ENCODE results near the gene UGT1A9.

UGT1A9 gene

DNA sequence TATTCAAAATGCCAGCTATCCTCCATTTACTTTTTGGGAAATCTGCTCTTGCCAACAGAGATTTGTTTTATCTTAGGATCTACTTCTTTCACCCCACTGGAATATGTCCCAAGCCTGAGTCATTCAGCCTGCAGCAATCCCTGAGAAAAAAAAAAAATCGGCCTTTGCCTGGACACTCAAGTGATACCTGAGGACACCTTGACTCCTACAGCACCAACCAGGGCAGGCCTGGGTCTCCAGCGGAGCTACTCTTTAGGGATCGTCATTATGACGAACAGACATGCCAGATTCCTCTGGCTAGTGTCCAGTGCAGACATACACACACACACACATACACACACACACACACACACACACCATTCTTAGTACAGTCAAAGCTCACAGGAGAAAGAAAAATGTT lies 18.7 kb downstream of the UGT1A9 start:
- H3K9ac ChIP-seq (ENCODE audit: low read length) = no peak overlapping the region
- TF ChIP-seq, protein P1, sequence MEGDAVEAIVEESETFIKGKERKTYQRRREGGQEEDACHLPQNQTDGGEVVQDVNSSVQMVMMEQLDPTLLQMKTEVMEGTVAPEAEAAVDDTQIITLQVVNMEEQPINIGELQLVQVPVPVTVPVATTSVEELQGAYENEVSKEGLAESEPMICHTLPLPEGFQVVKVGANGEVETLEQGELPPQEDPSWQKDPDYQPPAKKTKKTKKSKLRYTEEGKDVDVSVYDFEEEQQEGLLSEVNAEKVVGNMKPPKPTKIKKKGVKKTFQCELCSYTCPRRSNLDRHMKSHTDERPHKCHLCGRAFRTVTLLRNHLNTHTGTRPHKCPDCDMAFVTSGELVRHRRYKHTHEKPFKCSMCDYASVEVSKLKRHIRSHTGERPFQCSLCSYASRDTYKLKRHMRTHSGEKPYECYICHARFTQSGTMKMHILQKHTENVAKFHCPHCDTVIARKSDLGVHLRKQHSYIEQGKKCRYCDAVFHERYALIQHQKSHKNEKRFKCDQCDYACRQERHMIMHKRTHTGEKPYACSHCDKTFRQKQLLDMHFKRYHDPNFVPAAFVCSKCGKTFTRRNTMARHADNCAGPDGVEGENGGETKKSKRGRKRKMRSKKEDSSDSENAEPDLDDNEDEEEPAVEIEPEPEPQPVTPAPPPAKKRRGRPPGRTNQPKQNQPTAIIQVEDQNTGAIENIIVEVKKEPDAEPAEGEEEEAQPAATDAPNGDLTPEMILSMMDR (IDR thresholded peaks at IDR 0.05; ENCODE audit: low read length) = no peak
- TF ChIP-seq EZH2 (optimal IDR thresholded peaks at IDR 0.05; ENCODE audit: low read depth, low read length) = no peak
- no peak for TF ChIP-seq EZH2phosphoT487 (IDR thresholded peaks at IDR 0.05; ENCODE audit: low read length)
- H3K4me1 ChIP-seq (ENCODE audit: low read length) = no peaks in the 10 kb centered on the region
- H3K27me3 ChIP-seq (replicated peaks; ENCODE audit: insufficient read depth, low read length) = no peaks in the 10 kb centered on the region
- no peaks in the 10 kb centered on the region for H4K20me1 ChIP-seq (ENCODE audit: insufficient read depth, low read length)
- no peak overlapping the region for H3K4me2 ChIP-seq (ENCODE audit: low read depth, low read length)
- no peaks in the 10 kb centered on the region for H3K36me3 ChIP-seq (replicated peaks; ENCODE audit: insufficient read depth, low read length)
- no peaks in the 10 kb centered on the region for H3K9me2 ChIP-seq (replicated peaks; ENCODE audit: insufficient read depth, low read length)
- H3K4me3 ChIP-seq (ENCODE audit: low read length) = no peak overlapping the region
- no peaks in the 10 kb centered on the region for H3F3A ChIP-seq (ENCODE audit: insufficient read depth, low read length)
- no peak for DNase-seq
- H3K9me3 ChIP-seq (replicated peaks; ENCODE audit: insufficient read depth, low read length) = no peaks in the 10 kb centered on the region
- no peaks in the 10 kb centered on the region for H3K79me2 ChIP-seq (ENCODE audit: low read length)
- no peak overlapping the region for H2AFZ ChIP-seq (ENCODE audit: low read length)
- no peak overlapping the region for H3K27ac ChIP-seq (ENCODE audit: low read length)

DNA sequence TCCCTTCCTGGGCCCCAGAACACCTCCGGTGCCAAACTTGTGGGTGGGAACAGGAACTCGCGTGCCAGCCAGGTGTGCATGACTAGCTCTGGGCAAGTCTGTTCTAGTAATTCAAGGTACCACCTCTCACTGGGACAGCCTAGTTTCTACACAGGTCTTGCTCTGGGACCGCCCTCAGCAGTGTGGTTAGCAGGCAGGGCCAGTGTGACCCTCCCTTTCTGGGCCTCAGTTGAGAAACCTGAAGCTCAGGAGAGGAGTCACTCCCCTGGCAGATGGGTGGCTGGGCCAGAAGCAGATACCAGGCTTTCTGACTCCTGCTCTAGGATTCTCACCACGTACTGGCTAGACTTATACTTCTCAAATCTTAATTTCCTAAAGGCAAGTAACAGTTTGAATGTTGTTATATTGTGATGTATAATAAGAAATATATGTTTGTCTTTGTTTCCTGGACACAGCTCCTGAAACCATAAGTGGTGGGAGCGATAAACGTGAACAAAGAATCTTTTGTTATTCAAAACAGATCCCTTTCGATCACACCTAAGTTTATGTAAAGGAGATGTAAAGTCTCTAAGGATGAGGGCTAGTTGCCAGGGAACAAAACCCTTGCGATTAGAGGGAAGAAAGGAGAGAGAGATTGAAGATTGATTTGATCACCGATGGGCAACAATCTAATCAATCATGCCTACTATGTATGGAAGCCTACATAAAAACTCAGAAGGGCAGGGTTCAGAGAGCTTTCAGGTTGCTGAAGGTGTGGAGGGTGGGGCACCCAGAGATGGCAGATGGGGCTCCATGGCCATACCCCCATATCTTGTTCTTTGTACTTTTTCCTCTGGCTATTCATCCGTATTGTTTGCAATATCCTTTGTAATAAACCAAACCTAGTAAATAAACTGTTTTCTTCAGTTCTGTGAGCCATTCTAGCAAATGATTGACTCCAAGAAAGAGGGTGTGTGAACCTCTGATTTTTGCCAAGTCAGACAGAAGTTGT lies 20.0 kb downstream of the UGT1A9 start:
- H3K9me2 ChIP-seq (replicated peaks; ENCODE audit: insufficient read depth, low read length) = no peaks in the 10 kb centered on the region
- no peak overlapping the region for H3K4me3 ChIP-seq (ENCODE audit: low read length)
- no peak overlapping the region for H3K4me2 ChIP-seq (ENCODE audit: low read depth, low read length)
- H3K27ac ChIP-seq (ENCODE audit: low read length) = no peak overlapping the region
- TF ChIP-seq, protein P1 (IDR thresholded peaks at IDR 0.05; ENCODE audit: low read length) = no peak
- no peak for TF ChIP-seq EZH2 (optimal IDR thresholded peaks at IDR 0.05; ENCODE audit: low read depth, low read length)
- no peak for DNase-seq
- no peaks in the 10 kb centered on the region for H3K4me1 ChIP-seq (ENCODE audit: low read length)
- no peaks in the 10 kb centered on the region for H3K36me3 ChIP-seq (replicated peaks; ENCODE audit: insufficient read depth, low read length)
- no peaks in the 10 kb centered on the region for H3F3A ChIP-seq (ENCODE audit: insufficient read depth, low read length)
- H4K20me1 ChIP-seq (ENCODE audit: insufficient read depth, low read length) = no peaks in the 10 kb centered on the region
- no peaks in the 10 kb centered on the region for H3K79me2 ChIP-seq (ENCODE audit: low read length)
- no peaks in the 10 kb centered on the region for H3K27me3 ChIP-seq (replicated peaks; ENCODE audit: insufficient read depth, low read length)
- no peak overlapping the region for H2AFZ ChIP-seq (ENCODE audit: low read length)
- H3K9ac ChIP-seq (ENCODE audit: low read length) = no peak overlapping the region
- no peaks in the 10 kb centered on the region for H3K9me3 ChIP-seq (replicated peaks; ENCODE audit: insufficient read depth, low read length)

DNA sequence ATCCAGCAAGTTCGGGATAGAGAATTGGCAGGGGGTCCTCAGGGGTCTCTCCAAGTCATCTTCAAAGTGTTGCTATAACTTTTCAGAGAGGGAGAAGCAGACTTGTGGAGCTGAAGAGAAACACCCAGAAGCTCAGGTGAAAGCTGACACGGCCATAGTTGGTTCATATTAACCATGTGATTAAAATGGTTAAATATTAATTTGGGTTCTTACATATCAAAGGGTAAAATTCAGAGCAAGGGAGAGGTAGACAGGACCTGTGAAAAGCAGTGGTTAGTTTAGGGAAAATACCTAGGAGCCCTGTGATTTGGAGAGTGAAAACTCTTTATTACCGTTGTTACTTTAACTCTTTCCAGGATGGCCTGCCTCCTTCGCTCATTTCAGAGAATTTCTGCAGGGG lies 20.9 kb downstream of the UGT1A9 start, which contains the start of gene UGT1A6:
UGT1A6 (plus strand) TSS at position 243 of the 400 bp plus-strand sequence; CDS start at position 358, 115 bp downstream.
- no peak for DNase-seq
- Histone ChIP-seq H3F3A (ENCODE audit: insufficient read depth, low read length) (no peaks in the 10 kb centered on the region), H4K20me1 (ENCODE audit: insufficient read depth, low read length) (no peaks in the 10 kb centered on the region), H3K4me1 (ENCODE audit: low read length) (no peaks in the 10 kb centered on the region), H3K4me3 (ENCODE audit: low read length) (no peak within 1 kb of the TSS), H3K79me2 (ENCODE audit: low read length) (no peaks in the 10 kb centered on the region), H3K27ac (ENCODE audit: low read length) (no peak within 1 kb of the TSS), H3K9me2 (replicated peaks; ENCODE audit: insufficient read depth, low read length) (no peaks in the 10 kb centered on the region), H3K27me3 (replicated peaks; ENCODE audit: insufficient read depth, low read length) (no peaks in the 10 kb centered on the region), H3K36me3 (replicated peaks; ENCODE audit: insufficient read depth, low read length) (no peaks in the 10 kb centered on the region), H3K9me3 (replicated peaks; ENCODE audit: insufficient read depth, low read length) (no peaks in the 10 kb centered on the region), H3K9ac (ENCODE audit: low read length) (no peak within 1 kb of the TSS), H2AFZ (ENCODE audit: low read length) (no peak within 1 kb of the TSS), H3K4me2 (ENCODE audit: low read depth, low read length) (no peak within 1 kb of the TSS)
- TF ChIP-seq EZH2 (optimal IDR thresholded peaks at IDR 0.05; ENCODE audit: low read depth, low read length) (no peak), EZH2phosphoT487 (IDR thresholded peaks at IDR 0.05; ENCODE audit: low read length) (no peak)
- TF ChIP-seq, protein P1 (IDR thresholded peaks at IDR 0.05; ENCODE audit: low read length) = no peak

Measured in MM.1S (cell line).